Activated CD8-positive, alpha-beta memory T cell treated with anti-CD3 and anti-CD28 coated beads, Interleukin-2, amount 50 U/mL, for 48 hours (primary cell): ENCODE results near the gene SURF4.
A peak's percentile ranks its signal among the peaks of the same experiment; 100 is the strongest.

ENCODE experiments used
- DNase-seq: peaks from one replicate; pipeline ENCODE4 v3.0.0-alpha.2; 2020

SURF4 gene

DNA sequence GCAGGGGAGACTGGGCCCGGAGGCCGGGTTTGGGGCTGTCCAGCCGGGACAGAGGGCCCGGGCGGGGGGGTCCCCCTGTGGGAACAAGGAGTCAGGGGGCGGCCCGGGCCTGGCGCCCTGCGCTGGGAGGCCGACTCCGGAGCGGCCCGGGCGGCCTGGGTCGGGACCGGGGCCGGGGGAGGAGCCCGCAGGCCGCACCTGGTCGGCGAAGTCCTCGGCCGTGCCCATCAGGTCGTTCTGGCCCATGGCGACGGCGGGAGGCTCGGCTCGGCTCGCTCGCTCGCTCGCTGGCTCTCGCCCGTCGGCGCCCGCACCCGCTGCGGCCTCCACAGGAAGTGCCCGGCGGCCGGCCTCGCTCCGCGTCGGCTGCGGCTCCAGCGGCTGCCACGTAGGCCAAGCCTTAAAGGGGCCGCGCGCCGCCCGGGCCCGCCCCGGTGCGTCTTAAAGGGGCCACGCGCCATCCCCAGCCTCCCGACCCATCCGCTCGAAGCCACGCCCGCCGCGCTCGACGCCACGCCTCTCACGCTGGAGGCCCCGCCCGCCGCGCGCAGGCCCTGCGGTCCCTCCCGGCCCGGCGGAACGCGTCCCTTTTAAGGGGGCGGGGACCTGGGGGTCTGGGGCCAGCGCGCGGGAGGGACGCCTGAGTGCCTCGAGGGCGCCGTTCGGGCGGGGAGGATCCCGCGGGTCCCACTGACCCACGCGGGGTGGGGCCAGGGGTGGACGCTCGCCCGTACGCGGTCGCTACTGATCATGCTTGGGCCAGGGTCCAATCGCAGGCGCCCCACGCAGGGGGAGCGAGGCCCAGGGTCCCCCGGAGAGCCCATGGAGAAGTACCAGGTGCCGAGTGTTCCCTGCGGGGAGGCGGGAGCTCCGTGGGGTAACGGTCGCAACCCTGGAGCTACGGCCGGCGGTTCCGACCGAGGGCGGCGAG lies at the start of gene SURF4, which contains the start of gene STKLD1:
SURF4 (minus strand) TSS at position 337 of the 931 bp plus-strand sequence; CDS start at position 246, 91 bp downstream.
STKLD1 (plus strand) TSS at position 643 of the 931 bp plus-strand sequence; CDS start at position 751, 108 bp downstream.
- peak; percentile 99 for DNase-seq

DNA sequence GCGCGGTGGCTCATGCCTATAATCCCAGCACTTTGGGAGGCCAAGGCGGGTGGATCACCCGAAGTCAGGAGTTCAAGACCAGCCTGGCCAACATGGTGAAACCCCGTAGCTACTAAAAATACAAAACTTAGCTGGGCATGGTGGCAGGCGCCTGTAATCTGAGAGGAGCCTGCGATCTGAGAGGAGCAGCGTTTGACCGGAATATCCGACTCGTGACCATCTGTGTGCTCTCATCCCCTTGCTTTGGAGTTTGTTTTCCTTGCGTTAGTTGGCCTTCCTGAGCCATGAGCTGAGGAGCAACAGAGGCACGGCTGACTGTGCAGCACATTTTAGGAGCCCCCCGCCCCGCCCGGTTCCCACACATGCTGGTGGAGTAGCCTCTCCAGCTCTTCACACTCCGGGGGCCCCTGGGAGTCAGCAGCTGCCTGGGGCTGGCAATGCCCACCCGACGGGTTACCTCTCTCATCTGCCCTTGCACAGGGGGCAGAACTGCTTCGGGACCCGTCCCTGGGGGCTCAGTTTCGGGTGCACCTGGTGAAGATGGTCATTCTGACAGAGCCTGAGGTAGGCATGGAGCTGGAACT lies 49.3 kb upstream of the SURF4 start:
- DNase-seq: no peak

DNA sequence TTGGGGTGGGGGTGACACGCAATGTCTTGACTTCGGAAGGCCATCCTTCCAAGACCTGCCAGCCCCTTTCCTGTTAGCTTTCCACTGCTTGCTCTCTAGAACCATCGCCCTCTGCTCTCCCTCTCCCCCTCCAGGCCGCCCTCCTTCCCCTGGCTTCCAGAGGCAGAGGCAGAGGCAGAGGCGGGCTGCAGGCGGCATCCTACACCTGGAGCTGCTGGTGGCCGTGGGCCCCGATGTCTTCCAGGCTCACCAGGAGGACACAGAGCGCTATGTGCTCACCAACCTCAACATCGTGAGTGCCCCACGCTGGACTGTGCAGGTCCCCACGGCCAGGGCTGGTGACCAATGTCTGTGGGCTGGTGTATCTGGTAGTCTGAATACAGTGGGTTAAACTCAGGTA lies 48.3 kb upstream of the SURF4 start:
- DNase-seq: no peak

DNA sequence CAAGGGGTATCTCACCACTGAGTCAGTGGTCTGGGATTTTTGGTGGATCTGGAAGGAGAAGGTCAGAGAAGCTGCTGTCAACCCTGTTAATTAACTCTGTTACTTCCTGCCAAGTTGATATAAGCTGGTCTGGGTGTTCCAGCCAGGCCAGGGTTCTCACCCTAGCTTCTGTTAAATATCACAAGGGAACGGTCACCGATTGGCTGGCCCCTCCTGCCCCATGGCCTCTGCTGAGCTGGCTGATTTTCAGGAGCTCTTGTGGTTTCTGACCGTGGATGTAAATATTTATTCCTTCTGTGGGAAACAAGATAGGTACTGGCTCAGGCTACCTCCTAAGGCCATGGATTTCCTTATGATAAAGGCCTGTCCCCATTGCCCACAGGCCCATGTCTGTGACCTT lies 47.4 kb upstream of the SURF4 start:
- DNase-seq: no peak

DNA sequence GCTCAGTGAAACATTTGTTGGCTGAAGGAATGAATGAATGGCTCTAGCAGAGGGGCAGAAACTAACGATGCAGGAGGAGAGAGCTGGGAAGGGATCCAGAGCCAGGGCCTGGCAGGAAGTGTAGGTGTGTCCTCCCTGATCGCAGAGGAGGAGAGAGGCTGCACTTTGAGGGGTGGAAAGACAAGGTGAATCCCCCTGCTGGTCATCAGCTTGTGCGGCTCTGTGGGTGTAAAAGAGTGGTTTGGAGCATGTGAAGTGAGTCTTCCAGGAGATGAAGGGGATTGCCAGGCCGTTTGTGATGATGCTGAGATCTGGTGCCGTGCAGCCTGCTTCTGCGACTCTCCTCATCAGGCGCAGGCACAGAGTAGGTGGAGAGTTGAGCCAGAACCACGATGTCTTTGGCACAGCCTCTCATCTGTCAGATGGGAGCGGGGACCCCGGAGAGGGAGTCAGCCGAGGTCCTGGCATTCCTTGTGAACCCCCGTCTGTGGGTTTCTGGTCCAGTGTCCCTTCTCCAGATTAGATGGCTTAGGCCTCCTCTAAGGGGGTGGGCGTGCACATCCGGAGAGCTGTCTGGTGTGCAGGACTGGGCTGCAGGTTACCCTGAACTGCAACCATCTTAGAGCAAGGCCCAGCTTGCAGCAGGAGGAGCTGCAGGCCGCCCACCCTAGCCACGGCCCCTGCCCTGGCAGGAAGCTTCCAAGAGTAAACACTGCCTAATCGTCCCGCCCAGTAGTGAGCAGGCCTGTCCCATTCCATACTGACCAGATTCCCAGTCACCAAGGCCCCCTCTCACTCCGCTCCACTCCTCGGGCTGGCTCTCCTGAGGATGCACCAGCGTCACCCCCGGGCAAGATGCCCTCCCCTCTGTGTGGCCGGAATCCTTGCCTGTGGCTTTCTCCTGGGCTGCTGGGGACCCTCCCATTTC lies 46.0 kb upstream of the SURF4 start, which contains the start of gene ADAMTS13:
ADAMTS13 (plus strand) TSS at position 753 of the 928 bp plus-strand sequence; CDS start at position 830, 77 bp downstream.
- DNase-seq: peak; percentile 71

DNA sequence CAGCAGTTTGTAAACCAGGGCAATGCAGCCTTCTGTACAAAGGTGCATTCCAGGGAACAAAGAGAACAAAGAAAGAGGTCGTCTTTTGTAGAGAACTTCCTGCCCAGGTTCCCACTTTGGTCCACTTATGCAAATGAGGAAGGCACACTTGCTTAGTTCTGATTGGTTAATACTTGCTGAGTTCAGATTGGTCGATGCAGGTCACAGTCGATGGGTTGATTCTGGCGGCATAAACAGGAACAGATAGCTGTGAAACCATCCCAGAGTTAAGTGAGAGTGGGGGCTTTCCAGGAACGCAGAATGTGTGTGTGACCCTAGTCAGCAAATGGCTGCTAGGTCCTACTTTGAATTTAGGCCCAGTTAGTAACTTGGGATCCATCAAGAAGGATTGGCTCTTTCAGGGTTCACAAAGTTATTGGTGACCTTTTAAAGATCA lies 44.5 kb upstream of the SURF4 start:
- DNase-seq: no peak

DNA sequence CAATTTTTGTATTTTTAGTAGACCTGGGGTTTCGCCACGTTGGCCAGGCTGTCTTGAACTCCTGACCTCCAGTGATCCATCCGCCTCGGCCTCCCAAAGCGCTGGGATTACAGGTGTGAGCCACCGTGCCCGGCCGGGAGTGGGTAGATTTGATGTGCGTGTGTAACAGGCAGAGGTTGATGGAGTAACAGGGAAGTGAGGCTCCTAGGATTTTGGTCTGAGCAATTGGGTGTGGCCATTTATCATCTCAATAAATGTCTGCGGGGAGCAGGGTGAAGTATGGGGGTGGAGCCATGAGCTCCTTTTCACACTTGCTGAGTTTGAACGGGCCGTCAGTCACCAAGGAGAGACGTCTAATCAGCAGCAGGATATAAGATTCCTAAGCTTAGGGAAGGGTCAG lies 43.1 kb upstream of the SURF4 start:
- no peak for DNase-seq

DNA sequence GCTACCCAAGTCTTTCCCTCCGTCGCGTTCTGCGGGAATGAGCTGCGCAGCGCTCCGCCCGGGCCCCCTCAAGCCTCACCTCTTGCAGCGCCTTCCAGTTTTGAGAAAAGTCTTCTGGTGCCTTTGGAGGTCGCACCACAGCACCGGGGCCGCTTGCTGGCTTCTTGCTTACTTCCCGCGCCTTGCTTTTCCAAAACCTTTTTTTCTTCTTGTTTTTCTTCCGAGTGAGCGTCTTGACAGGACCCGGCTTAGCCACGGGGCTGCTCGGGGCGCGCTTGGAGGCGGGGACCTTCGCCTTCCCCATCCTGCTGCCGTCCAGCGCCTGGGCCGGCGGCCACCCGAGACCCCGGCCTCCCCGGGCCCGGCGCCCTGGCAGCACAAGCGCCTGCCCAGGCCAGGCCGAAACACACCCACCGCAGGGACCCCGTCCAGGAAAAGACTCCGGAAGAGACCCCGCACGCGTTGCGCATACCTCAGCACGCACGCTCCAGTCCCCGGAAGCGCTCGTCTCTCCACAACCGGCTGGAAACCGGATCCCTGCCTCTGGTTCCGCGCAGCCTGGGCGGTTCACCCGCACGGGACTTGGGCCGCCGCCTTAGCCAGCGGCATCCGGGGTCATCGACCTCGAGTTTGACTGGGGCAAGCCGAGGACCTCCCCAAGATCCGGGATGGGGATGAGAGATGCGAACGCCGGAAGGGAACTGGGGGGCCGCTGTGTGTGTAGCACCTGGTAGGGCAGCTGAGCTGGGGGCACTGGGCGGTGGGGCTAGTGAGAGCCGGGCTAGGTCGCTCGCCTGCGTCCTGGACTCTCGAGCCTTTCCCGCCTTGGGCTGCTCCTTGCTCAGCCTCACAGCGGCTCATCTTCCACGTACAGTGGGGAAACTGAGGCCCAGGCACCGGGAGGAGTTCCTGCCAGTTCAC lies 41.9 kb upstream of the SURF4 start, which contains the start of gene REXO4:
REXO4 (minus strand) TSS at position 470 of the 921 bp plus-strand sequence; CDS start at position 304, 166 bp downstream.
- DNase-seq: peak; percentile 95

DNA sequence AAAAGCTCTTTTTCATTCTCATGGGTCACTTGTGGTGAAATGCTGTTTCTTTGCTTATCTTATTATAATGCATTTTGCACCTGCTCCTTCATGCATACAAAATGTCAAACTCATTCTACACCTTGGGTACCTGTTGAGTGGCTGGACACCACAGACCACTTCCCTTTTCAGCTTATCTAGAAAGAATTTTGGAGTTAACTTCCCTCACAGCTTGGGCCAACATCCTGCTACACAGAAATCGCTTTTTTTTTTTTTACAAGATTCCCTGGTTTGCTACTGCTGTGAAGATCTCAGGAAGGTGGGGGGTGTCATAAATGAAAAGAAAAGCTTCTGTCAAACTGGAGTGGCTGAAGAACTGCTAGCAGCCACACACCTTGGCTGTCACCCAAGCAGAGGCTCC lies 39.3 kb upstream of the SURF4 start:
- no peak for DNase-seq

DNA sequence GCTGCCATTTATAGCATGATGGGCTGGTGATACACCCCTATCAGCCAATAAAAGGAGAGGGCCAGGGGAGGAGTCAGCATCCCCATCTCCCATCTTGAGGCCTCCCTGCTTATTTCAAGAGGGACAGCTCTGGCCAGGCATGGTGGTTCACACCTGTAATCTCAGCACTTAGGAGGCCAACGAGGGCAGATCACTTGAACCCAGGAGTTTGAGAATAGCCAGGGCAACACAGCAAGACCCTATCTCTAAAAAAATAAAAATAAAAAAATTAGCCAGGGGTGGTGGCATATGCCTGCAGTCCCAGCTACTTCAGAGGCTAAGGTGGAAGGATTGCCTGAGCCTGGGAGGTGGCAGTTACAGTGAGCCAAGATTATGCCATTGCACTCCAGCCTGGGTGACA lies 32.2 kb upstream of the SURF4 start:
- DNase-seq: no peak

DNA sequence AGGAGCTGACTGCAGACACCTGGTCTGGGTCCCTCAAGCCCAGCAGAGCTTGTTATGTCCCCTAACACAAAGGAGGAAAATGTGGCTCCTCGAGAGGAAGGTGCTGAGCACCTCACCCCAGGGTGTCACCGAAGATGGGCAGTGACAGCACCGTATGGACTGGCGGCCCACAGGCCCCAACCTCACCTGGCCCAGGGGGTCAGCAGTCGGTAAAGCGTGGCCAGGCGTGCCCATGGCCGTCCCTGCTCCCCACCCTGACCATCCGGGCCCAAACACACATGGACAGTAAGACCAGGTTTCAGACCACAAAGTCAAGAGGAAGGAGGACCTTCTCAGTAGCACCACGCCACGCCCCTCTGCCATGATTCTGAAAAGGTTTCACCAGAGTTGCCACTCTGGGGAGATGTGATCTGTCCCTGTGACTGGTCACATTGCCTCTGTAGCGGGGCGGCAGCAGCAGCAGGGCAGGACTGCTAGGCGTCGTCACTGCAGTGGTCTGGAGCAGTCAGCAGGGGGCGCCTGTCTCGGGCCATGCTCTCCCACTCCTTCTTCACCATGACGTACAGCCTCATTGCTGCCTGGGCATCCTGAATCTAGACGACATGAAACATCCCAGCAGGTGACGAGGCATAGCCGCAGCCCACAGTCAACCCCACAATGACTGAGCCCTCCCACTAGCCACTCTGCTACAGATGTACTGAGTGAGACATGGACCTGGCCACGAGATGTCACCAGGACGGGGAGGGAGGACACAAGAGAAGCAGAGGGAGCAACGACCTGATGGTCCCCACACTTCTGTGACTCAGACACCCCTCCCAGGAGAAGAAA lies 30.8 kb upstream of the SURF4 start:
- peak; percentile 94 for DNase-seq

DNA sequence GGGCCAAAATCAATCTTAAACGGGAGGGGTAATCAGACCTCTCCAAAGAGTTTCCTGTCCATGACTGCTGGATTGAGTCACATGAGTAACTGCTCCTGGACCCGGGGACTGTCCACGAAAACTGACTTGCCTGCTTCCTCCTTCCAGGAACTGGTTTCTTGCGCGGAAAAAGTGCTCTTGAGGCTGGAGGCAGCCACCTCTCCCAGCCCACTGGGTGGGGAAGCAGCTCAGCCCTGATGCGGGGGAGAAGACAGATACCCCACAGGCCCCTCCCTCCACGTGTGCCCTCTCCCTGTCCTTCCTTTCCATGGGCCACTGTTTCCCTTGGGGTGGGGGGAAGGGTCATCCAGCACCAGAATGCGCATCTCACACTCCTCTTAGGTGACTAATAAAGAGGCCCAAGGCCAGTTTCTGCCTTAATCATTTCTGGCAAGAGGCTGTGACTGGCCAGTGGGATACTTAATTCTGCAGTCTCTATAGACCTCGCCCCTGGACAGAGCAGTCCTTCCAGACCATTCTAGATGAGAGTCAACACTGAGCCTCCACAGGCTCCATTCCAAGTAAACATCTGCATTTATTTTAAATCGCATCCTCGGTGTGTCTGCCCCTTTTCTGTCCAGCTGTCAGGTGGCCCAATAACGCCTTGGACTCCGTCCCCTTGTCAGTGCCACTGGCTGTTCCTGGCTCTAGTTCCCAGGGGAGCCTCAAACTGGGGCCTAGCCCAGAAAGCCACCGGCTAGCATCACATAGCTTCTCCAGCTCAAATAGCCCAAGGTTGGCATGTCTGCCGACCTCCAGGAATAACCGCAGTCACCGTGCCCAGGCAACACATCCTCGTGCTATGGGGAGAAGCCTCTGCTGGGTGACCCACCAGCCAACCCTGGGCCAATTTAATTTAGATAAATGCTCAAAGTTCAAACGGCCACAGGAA lies 29.9 kb upstream of the SURF4 start:
- DNase-seq: no peak

DNA sequence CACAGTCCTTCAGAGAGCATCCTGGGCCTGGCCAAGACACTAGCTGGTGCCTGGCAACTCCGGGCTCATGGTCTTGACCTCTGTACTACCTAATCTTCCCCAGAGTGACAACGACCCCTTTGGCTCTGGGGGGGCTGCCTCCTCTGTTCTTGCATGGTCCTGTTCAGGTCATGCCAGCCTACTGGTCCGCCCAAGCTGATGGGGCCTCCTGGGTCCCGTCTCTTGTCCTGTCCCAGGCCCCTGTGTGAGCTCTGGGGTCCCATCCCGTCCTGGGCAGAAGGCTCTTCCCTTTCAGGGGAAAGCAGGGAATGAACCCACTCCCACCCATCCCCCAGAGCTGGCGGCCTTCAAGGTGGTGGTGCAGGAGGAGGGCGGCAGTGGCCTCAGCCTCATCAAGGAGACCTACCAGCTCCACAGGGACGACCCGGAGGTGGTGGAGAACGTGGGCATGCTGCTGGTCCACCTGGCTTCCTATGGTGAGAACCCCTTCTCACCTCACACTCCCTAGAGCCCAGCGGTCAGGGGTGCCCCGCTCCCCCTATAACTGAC lies 28.7 kb upstream of the SURF4 start:
- no peak for DNase-seq

DNA sequence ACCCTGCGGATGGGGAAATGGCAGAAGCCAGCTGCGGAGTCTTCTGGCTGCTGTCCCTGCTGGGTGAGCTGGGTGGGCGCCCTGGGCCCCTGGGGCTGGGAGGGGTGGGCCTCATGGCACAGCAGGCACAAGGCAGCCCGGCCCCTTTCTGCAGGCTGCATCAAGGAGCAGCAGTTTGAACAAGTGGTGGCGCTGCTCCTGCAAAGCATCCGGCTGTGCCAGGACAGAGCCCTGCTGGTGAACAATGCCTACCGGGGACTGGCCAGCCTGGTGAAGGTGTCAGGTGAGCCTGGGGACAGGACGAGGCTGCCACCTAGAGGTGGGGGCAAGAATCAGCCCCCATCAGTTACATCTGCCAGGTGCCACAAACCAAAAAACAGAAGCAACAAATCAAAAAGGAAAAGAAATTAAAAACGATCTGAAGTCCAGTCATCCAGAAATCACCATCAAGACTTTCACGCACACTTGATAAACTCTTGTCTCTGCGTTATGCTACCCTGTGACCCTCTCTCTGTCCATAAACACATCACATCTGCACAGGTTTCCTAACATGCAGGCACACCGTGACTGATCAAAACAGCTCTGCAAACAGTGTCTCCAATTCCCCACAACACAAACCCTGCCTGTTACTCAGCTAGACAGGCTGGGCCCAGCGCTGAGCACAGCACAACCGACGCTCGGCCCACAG lies 28.1 kb upstream of the SURF4 start:
- DNase-seq: peak; percentile 73

DNA sequence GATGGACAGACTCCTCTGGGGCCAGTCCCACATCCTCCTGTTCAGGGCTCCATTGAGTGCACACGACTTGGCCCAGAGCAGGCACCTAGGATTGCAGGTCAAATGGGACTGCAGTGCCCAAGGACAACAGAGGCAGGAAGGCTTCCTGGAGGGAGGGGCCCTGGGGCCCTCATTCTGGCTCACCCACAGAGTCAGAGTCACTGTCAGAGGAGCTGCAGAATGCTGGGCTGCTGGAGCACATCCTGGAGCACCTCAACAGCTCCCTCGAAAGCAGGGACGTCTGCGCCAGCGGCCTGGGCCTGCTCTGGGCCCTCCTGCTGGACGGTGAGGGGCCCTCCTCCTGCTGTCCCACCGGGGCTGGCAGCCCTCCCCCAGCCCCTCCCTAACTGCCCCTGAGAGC lies 26.8 kb upstream of the SURF4 start:
- no peak for DNase-seq

DNA sequence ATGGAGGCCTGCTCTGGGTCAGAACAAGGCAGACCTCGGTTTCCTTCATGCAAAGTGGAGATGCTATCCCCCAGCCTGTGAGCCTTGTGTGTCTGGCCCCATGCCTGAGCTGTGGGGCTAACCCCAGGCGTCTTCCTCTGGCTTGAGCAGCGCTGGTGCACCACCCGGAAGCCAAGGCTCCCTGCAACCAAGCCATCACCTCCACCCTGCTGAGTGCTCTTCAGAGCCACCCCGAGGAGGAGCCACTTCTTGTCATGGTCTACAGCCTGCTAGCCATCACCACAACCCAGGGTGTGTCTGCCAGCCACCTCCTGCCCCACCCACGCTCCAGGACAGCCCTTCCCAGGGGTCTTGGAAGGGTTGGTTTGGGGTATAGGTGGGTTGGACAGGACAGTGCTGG lies 25.7 kb upstream of the SURF4 start:
- DNase-seq: no peak

DNA sequence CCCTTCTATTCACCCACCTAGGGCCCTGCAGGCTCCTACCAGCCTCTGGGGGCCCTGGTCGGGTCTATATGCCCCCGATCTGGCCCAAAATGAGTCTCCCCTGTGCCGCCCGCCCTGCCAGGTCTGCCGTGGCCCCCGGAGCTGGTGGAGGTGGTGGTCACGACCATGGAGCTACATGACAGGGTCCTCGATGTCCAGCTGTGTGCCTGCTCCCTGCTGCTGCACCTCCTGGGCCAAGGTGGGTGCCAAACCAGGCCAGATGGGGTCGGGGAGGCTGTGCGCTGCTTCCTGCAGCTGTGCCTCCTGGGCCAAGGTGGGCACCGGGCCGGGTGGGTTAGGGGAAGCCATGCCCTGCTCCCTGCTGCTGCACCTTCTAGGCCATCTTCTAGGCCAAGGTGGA lies 24.4 kb upstream of the SURF4 start:
- DNase-seq: no peak

DNA sequence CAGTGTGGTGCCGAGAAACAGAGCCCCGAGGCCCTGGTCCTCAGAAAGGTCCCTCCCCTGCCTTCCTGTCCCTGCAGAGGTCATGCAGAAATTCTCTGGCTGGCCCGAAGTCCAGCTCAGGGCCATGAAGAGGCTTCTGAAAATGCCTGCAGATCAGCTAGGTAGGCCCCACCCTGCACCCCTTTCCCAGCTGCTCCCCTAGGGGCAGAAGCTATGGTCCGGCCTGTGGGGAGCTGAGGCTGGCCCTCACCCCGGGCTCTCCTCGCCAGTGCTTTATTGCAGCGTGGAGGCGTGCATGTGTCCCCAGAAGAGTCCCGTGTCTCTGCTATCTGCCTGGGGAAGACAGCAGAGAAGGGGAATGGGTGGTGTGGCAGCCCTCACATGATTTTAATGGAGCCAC lies 22.0 kb upstream of the SURF4 start:
- DNase-seq: no peak

DNA sequence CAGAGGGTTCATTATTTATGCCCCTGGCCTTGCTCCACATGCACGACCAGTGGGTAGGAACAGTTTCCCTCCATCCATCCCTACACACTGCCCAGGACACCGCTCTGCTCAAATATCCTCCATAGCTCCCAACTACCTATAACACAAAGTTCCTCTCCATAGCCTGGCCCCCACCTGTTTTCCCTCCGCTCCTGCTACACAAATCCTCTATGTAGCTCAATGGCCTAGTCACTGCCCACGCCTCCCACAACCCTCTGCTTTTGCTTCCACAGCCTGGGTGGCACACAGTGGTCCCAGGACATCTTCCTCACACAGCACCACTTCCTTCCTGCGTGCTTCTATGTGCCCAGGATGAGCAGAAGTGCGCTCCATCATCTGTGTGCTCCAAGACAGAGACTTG lies 21.5 kb upstream of the SURF4 start:
- DNase-seq: no peak
